Activated CD4-positive, alpha-beta T cell treated with anti-CD3 and anti-CD28 coated beads, Interleukin-2, amount 50 U/mL, for 24 hours (primary cell): ENCODE data around the gene ATP1A1.

Experiments used
- DNase-seq, 2 donors: peaks; one replicate each; pipeline ENCODE4 v3.0.0-alpha.2; 2020; ENCODE audit warnings: low read depth in 1 of 2, low spot score in 1 of 2

Gene ATP1A1

GRCh38 chr1:116370181-116370580, 2.9 kb upstream of the ATP1A1 start:
- no peak for DNase-seq

- no peak for DNase-seq
Measured at GRCh38 chr1:116371752-116372151, 1.3 kb upstream of the ATP1A1 start.

GRCh38 chr1:116372191-116372590, 853 bp upstream of the ATP1A1 start:
- DNase-seq: no peak

- DNase-seq: peak in 1 of 2 donors; percentile 35
Measured at GRCh38 chr1:116373431-116374352, 648 bp downstream of the ATP1A1 start.

GRCh38 chr1:116374353-116375147, 1.5 kb downstream of the ATP1A1 start:
- no peak for DNase-seq

GRCh38 chr1:116375148-116375886, 2.3 kb downstream of the ATP1A1 start:
- DNase-seq: no peak

- peak in 1 of 2 donors; percentile 39 for DNase-seq
Measured at GRCh38 chr1:116375887-116376728, 3.1 kb downstream of the ATP1A1 start.

DNA sequence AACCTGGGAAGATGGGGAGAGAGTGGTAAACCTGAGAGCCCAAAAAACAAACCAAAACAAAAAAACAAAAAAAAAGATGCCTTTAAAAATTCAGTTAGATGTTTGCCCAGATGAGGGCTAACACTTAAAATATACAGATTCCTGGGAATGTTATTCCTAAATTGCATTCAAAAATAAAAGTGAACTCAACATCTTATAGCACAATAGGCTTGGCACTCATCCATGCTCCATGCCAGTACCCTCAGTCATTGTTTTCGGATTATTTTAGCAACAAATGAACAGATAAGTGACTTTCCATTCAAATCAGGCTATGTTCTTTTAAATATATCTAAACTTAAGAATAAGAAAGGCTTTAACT, 3.7 kb downstream of the ATP1A1 start:
- no peak for DNase-seq

DNA sequence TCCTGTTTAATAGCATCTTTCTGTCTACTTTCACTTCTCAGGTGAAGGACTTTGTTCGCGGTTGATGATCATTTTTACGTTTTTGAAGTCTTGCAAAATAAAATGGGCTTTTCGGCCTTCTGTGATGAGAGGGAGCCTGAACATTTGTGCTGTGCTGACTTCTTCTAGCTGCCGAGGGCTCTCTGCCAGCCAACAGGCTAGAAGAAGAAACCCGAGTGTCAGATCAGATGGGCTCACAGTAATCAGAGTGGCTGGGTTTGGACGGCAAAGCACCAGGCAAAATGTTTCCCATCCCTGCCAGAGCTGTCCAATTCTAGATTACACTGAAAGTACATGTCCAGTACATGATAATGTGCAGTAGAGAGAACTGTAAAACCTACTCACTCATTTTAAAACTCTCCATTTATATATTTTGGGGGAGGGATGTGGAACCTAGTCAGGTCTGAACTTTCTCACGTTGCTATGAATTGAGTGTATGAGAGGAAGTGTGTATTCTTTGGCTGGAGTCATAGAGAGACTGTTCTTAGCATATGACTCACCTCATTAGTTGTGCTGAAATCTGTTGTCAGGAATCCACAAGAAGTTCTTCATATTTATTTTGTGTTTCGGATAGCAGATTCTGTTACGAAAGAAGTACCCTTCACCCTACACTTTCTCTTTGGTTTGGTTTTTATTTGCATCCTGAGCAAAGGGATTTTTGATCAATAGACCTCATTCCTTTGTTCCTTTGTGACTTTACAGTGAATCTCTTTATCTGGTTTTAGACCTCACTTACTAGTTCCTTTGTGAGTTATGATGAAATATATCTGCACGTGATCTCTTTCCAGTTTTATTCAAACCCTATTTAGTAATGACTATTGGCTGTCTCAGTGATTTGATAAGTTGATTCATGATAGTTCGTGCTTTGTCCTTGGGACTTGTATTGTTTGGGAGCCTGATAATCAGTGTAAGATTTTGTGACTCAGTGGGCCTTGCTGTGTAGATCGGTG, 4.8 kb downstream of the ATP1A1 start:
- DNase-seq: peak in 1 of 2 donors; percentile 44

DNA sequence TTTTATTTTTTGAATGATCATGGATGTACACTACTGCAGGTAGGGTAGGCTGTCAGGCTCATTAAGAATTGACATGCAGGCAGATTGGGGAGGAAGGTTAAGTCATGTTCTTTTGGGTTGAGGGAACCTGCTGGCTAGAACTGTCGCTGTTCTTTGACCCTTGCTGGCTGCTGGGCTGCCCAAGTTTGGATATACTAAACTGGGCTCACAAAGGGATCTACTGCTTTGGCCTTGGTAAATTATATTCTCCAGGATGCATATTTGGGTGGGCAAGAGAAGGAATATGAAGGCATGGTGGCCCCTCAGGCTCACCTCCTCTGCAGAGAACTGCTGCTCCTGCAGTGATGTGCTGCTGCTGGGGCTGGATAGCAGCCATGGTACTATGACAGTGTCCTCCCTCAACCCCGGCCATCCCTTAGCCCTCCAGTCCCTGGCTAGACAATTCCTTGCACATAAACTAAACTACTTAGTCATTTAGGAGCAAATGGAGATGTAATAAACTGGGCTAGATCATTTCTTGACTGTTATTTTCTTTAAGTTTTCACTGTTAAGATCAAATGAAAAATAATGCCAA, 6.1 kb downstream of the ATP1A1 start:
- DNase-seq: no peak

GRCh38 chr1:116379674-116380498, 6.8 kb downstream of the ATP1A1 start:
- DNase-seq: no peak

GRCh38 chr1:116380499-116381242, 7.6 kb downstream of the ATP1A1 start:
- DNase-seq: no peak

- no peak for DNase-seq
Measured at GRCh38 chr1:116382321-116382720, 9.3 kb downstream of the ATP1A1 start.

DNA sequence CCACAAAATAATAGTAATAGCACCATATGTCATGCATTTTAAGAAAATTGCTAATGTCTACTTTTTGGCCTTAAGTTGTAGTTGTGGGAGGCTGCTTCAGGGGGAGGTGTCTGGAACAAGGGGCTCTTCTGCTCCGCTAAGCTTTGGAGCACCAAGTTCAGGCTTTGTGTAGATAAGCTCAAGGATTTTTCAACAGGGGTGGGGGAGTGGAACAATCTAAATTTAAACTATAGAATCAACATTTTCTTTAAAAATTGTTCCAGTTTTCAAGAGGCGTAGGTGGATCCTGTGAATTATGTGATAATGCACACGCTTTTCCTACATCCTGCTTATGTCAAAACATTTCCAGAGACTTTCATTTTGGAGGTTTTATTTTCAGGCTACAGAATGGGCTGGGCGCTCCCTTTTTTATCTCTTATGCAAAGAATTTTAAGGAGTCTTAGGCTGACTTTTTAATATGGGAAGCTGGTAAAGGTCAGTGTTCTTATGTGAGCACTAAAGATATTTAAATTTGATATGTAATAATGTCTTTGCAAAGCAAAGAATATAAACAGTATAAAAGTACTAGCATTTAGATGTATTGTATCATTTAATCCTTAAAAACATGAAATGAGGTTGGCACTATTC, 9.9 kb downstream of the ATP1A1 start:
- DNase-seq: no peak

GRCh38 chr1:116386042-116386441, 13.0 kb downstream of the ATP1A1 start:
- no peak for DNase-seq

- DNase-seq: no peak
Measured at GRCh38 chr1:116387551-116387950, 14.5 kb downstream of the ATP1A1 start.

DNA sequence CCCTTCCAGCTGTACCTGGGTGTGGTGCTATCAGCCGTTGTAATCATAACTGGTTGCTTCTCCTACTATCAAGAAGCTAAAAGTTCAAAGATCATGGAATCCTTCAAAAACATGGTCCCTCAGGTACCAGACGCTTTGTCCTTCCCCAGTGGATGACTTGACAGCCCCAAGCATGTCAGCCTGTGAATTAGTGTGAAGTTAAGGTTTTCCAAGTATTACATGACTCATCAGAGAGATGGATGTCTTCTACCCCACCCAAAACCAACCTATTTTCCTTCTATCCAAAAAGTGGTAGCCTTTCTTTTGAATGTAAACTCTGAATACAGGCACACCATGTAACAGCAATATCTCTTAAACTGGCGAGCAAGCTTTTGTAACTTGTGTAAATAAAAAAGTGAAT, 15.1 kb downstream of the ATP1A1 start:
- no peak for DNase-seq
